ENCODE results near the gene NDUFA13.
"Not testable (repeated sequence)": the region's sequence is repeated elsewhere in the genome, so short reads cannot be mapped to it uniquely, and the experiment has no call there.

Gene NDUFA13

DNA sequence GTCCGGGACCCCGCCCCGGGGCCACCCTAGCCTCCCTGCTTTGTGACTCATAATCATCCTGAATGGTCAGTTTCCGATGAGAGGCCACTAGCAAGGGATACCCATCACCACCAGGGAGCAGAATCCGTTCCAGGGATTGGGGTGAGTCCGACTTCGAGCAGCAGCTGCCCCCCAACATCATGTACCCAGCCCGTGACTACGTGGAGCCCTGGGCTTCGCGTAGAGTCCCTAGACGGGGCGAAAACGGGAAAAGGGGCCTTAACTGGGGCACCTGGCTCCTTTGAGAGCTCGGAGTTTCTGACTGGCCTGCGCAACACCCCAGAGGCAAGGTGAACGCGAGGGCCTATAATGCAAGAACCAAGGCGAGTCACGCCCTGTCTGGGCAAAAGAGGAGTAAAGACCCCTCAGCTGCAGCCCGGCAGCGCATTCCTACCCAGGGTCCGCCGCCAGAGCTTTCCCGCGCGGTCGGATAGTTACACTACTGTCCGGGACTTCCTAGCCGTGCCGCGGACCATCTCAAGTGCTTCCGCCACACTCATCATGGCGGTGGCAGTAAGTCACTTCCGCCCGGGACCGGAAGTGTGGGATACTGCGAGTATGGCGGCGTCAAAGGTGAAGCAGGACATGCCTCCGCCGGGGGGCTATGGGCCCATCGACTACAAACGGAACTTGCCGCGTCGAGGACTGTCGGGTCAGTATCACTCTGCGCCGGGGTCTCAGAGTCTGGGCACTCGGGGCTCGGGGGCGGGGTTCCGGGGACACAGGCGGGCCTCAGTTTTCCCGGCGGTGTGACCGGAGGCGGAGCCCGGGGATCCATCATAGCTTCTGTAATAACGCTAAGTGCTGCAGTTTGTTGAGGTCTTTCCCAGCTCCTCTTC lies at the start of gene NDUFA13:
TSS of gene NDUFA13 (plus strand) at position 584 of the 878 bp plus-strand sequence. CDS start at position 598, 14 bp downstream.
- H3K4me3 ChIP-seq (replicated peaks; ENCODE audit: low read depth, low read length), result peak within 1 kb of the TSS; percentile 97
- peak; percentile 94 for DNase-seq (ENCODE audit: low read depth)
- TF ChIP-seq, protein P1, sequence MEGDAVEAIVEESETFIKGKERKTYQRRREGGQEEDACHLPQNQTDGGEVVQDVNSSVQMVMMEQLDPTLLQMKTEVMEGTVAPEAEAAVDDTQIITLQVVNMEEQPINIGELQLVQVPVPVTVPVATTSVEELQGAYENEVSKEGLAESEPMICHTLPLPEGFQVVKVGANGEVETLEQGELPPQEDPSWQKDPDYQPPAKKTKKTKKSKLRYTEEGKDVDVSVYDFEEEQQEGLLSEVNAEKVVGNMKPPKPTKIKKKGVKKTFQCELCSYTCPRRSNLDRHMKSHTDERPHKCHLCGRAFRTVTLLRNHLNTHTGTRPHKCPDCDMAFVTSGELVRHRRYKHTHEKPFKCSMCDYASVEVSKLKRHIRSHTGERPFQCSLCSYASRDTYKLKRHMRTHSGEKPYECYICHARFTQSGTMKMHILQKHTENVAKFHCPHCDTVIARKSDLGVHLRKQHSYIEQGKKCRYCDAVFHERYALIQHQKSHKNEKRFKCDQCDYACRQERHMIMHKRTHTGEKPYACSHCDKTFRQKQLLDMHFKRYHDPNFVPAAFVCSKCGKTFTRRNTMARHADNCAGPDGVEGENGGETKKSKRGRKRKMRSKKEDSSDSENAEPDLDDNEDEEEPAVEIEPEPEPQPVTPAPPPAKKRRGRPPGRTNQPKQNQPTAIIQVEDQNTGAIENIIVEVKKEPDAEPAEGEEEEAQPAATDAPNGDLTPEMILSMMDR (IDR thresholded peaks at IDR 0.05; ENCODE audit: low read length, missing control alignments), result no peak

DNA sequence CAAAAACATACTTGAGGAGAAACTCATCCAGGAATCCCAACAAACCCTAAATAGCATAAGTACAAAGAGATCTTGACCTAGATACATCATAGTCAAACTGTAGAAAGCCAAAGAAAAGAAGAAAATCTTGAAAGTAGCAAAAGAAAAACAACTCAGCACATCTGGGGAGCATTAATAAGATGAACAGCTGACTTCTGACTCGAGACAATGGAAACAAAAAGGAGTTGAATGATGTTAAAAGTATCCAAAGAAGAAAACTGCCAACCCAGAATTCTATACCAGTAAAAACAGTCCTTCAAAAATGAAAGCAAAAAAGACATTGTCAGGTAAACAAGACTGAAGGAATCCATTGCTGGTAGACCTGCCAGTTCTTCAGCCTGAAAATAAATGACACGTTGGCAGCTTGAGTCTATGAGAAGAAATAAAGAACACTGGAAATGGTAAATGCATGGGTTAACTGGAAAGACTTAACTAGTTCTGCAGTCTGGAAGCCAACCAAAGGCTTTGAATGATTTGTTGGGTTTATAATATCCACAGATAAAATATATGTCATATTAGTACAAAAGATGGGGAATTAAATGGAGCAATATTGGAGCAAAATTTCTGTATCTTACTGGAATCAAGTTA lies 47.5 kb upstream of the NDUFA13 start:
- peak; percentile 37 for DNase-seq (ENCODE audit: low read depth)
- H3K4me3 ChIP-seq (replicated peaks; ENCODE audit: low read depth, low read length), result no peak overlapping the region
- TF ChIP-seq, protein P1 (IDR thresholded peaks at IDR 0.05; ENCODE audit: low read length, missing control alignments), result no peak

DNA sequence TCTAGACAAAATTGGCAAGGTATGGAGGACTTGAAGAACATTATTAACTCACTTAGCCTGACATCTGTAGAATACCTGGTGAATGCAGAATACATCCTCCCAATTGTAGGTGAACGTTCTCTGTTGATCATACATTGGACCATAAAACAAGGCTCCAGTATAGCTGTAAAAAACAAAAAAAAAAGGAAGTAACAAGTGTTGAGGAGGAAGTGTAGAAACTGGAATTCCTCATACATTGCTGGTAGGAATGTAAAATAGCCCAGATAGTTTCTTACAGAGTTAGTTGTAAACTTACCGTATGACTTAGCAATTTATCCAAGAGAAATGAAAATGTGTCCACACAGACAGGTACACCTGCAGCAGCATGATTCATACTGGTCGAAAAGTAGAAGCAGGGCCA lies 45.4 kb upstream of the NDUFA13 start:
- DNase-seq (ENCODE audit: low read depth), result no peak
- no peak overlapping the region for H3K4me3 ChIP-seq (replicated peaks; ENCODE audit: low read depth, low read length)
- TF ChIP-seq, protein P1 (IDR thresholded peaks at IDR 0.05; ENCODE audit: low read length, missing control alignments), result no peak

DNA sequence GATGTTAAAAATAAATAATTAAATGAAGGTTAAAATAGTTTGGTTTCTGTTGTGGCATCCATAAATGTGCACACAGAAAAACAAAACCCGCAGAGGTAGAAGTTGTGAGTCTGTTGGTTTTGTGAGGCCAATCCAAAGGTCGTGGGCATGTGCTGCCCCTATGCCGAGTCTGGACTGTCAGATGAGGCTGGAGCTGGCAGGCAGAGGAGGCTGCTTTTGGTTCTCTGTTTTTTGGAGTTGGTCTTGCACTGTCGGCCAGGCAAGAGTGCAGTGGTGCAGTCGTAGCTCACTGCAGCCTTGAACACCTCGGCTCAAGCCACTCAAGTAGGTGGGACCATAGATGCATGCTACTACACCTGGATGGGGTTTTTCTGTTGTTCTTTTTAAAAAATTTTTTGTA lies 44.3 kb upstream of the NDUFA13 start:
- no peak overlapping the region for H3K4me3 ChIP-seq (replicated peaks; ENCODE audit: low read depth, low read length)
- DNase-seq (ENCODE audit: low read depth), result no peak
- TF ChIP-seq, protein P1 (IDR thresholded peaks at IDR 0.05; ENCODE audit: low read length, missing control alignments), result no peak

DNA sequence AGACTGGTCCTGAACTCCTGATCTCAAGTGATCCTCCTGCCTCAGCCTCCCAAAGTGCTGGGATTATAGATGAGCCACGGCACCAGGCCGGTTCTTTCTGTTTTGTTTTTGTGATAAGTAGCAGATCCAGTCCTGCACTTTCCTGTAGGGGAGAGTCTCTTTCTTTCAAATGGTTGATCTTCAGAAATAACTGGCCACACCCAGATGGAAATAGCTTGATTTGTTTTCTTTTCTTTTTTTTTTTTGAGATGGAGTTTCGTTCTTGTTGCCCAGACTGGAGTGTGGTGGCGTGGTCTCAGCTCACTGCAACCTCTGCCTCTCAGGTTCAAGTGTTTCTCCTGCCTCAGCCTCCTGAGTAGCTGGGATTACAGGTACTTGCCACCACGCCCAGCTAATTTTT lies 43.9 kb upstream of the NDUFA13 start:
- H3K4me3 ChIP-seq (replicated peaks; ENCODE audit: low read depth, low read length); DNase-seq (ENCODE audit: low read depth): not testable (repeated sequence)

DNA sequence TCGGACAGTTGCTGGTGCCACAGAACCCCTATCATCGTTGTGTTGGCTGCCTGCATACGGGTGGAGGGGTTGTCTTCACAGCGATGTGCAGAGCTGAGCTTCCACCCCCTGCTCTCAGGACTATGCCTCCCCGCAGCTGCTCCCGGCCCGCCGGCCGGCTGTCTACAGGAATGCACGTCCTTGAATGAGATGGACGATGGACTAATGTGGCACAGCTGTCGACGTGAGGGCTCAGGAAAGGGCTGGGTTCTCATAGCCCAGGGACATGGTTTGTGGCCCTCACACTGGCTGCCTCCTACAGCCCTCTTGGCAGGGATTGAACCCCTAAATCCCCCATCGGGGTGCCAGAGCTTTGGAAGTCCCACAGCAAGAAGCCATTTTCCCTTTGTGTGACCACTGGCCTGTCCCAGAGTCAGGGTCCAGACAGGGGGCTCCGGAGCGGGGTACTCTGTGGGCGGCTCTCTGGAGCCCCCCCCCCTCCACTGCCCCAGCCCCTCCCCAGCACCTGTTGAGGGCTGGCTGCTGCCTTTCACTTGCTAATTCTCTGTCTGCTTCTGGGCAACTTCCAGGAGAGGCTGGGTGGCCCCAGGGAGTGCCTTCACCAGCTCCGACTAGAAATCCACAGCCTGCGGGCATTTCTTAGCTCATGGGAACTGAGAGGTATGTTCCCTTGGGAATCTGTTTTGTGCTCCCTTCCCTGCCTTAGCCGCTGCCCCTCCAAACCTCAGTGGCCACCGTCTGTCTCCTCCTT lies 40.8 kb upstream of the NDUFA13 start:
- TF ChIP-seq, protein P1 (IDR thresholded peaks at IDR 0.05; ENCODE audit: low read length, missing control alignments), result no peak
- H3K4me3 ChIP-seq (replicated peaks; ENCODE audit: low read depth, low read length), result no peak overlapping the region
- no peak for DNase-seq (ENCODE audit: low read depth)
